ENCODE measurements around the gene WDR45B. TPM values are rescaled to one million over a fixed set of nuclear protein-coding genes. Genes with fewer than 3 reads are reported as not detected.
A peak's percentile ranks its signal among the peaks of the same experiment; 100 is the strongest.

WDR45B gene
- total RNA-seq, 1 donor from 2014 or later, result 74.1 TPM

GRCh38 chr17:82636626-82637598, 11.3 kb downstream of the WDR45B start:
- H3K4me3 Mint-ChIP-seq (ENCODE audit: unreplicated experiment), result peak overlapping the region; percentile 77
- TF ChIP-seq CTCF (IDR thresholded peaks at IDR 0.05; ENCODE audit: unreplicated experiment), result no peak
- H3K4me1 Mint-ChIP-seq (ENCODE audit: unreplicated experiment), result peaks cover 15% of the 10 kb centered on the region
- no peaks in the 10 kb centered on the region for H3K9me3 Mint-ChIP-seq (ENCODE audit: unreplicated experiment)
- DNase-seq (ENCODE audit: low spot score), result no peak
- H3K27me3 Mint-ChIP-seq (ENCODE audit: unreplicated experiment), result peaks cover 6% of the 10 kb centered on the region
- peak overlapping the region; percentile 97 for H3K27ac Mint-ChIP-seq (ENCODE audit: unreplicated experiment)
- H3K36me3 Mint-ChIP-seq (ENCODE audit: low read depth, unreplicated experiment), result peaks cover 40% of the 10 kb centered on the region

DNA sequence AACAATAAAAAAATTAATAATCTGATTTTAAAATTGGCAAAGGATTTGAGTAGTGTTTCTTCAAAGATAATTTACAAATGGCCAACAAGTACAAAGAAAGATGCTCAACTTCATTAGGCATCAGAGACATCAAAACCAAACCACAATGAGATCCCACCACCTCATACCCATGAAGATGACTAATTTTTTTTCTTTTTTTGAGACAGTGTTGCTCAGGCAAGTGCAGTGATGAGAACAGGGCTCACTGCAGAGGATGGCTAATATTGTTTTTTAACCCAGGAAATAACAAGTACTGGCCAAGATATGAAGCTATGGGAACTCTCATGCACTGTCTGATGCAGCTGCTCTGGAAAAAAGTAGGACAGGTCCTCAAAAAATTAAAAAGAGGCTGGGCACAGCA, 14.9 kb downstream of the WDR45B start:
- Mint-ChIP-seq H3K4me3 (ENCODE audit: unreplicated experiment) (no peak overlapping the region), H3K27ac (ENCODE audit: unreplicated experiment) (no peak overlapping the region)

DNA sequence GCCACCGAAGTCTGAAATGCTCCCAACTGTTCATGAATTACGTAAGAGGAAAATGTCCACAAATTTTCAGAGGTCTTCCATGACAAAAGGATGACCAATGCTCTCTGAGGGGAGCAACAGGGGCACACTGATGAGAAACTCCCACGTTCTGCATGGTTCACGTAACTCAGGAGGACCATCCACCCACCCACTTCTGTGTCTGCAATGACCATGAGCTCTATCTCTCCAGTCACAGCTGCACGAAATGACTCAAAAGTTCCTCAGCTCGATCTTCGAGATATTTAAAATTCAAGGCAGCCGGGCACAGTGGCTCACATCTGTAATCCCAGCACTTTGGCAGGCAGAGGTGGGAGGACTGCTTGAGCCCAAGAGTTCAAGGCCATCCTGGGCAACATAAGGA, 15.8 kb downstream of the WDR45B start:
- Mint-ChIP-seq H3K4me1 (ENCODE audit: unreplicated experiment) (peaks cover 12% of the 10 kb centered on the region), H3K27ac (ENCODE audit: unreplicated experiment) (no peak overlapping the region), H3K27me3 (ENCODE audit: unreplicated experiment) (peaks cover 4% of the 10 kb centered on the region), H3K36me3 (ENCODE audit: low read depth, unreplicated experiment) (peaks cover 37% of the 10 kb centered on the region), H3K4me3 (ENCODE audit: unreplicated experiment) (no peak overlapping the region), H3K9me3 (ENCODE audit: unreplicated experiment) (no peaks in the 10 kb centered on the region)
- no peak for DNase-seq (ENCODE audit: low spot score)
- no peak for TF ChIP-seq CTCF (IDR thresholded peaks at IDR 0.05; ENCODE audit: unreplicated experiment)

More for the DNA sequence above, 14.9 kb downstream of the WDR45B start:
- H3K36me3 Mint-ChIP-seq (ENCODE audit: low read depth, unreplicated experiment), result peaks cover 41% of the 10 kb centered on the region
- no peak for DNase-seq (ENCODE audit: low spot score)
- H3K9me3 Mint-ChIP-seq (ENCODE audit: unreplicated experiment), result no peaks in the 10 kb centered on the region
- peaks cover 15% of the 10 kb centered on the region for H3K4me1 Mint-ChIP-seq (ENCODE audit: unreplicated experiment)
- no peak for TF ChIP-seq CTCF (IDR thresholded peaks at IDR 0.05; ENCODE audit: unreplicated experiment)
- peaks cover 6% of the 10 kb centered on the region for H3K27me3 Mint-ChIP-seq (ENCODE audit: unreplicated experiment)

DNA sequence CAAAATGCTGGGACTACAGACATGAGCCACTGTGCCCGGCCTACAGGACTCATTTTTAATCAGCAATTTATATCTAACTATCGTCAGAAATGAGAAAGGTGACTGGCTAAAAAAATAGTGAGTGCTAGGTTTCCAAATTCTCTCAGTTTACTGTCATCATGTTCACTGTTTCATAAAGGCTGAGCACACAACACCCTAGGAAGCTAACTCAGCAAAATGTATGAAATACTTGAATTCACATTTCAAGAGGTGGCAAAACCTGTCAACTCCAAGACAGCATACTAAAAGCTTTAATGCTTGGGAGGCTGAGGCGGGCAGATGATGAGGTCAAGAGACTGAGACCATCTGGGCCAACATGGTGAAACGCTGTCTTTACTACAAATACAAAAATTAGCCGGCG, 16.7 kb downstream of the WDR45B start:
- Mint-ChIP-seq H3K9me3 (ENCODE audit: unreplicated experiment) (no peaks in the 10 kb centered on the region), H3K27me3 (ENCODE audit: unreplicated experiment) (peaks cover 4% of the 10 kb centered on the region), H3K4me3 (ENCODE audit: unreplicated experiment) (no peak overlapping the region), H3K36me3 (ENCODE audit: low read depth, unreplicated experiment) (peaks cover 34% of the 10 kb centered on the region), H3K4me1 (ENCODE audit: unreplicated experiment) (peaks cover 3% of the 10 kb centered on the region), H3K27ac (ENCODE audit: unreplicated experiment) (no peak overlapping the region)
- TF ChIP-seq CTCF (IDR thresholded peaks at IDR 0.05; ENCODE audit: unreplicated experiment), result no peak
- DNase-seq (ENCODE audit: low spot score), result no peak

DNA sequence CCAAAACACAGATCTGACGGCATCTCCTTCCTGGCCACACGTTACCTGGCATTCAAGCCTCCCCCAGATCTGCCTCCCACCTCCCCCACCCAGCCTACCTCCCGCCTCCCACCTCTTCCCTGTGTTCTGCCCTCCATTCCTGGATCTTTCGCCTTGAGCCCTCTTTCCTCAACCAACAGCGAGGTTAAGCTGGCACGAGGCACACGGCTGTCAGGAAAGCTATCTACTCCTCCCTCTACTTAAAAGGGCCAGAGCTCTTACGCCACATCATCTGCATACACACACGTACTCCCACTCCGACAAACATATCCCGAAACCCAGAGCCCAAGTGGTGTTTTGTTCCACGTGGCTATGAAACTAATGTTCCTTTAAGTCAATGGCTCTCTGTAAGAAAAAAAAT, 18.0 kb downstream of the WDR45B start:
- TF ChIP-seq CTCF (IDR thresholded peaks at IDR 0.05; ENCODE audit: unreplicated experiment), result no peak
- peak overlapping the region; percentile 4 for H3K27ac Mint-ChIP-seq (ENCODE audit: unreplicated experiment)
- H3K27me3 Mint-ChIP-seq (ENCODE audit: unreplicated experiment), result peaks cover 4% of the 10 kb centered on the region
- no peak overlapping the region for H3K4me3 Mint-ChIP-seq (ENCODE audit: unreplicated experiment)
- no peaks in the 10 kb centered on the region for H3K9me3 Mint-ChIP-seq (ENCODE audit: unreplicated experiment)
- DNase-seq (ENCODE audit: low spot score), result no peak
- H3K4me1 Mint-ChIP-seq (ENCODE audit: unreplicated experiment), result no peaks in the 10 kb centered on the region
- H3K36me3 Mint-ChIP-seq (ENCODE audit: low read depth, unreplicated experiment), result peaks cover 29% of the 10 kb centered on the region

All from endothelial cell (in vitro differentiated cells).